Stimulated activated CD4-positive, alpha-beta T cell treated with anti-CD3 and anti-CD28 coated beads, Interleukin-2, amount 100 ng/mL, for 48 hours (primary cell): ENCODE results near the gene FUBP3.
A peak's percentile ranks its signal among the peaks of the same experiment; 100 is the strongest.
"Not testable (repeated sequence)": the region's sequence is repeated elsewhere in the genome, so short reads cannot be mapped to it uniquely, and the experiment has no call there.

Source experiments
- DNase-seq, 2 donors: peaks; one replicate each; pipeline ENCODE4 v3.0.0-alpha.2; 2020

Gene FUBP3

DNA sequence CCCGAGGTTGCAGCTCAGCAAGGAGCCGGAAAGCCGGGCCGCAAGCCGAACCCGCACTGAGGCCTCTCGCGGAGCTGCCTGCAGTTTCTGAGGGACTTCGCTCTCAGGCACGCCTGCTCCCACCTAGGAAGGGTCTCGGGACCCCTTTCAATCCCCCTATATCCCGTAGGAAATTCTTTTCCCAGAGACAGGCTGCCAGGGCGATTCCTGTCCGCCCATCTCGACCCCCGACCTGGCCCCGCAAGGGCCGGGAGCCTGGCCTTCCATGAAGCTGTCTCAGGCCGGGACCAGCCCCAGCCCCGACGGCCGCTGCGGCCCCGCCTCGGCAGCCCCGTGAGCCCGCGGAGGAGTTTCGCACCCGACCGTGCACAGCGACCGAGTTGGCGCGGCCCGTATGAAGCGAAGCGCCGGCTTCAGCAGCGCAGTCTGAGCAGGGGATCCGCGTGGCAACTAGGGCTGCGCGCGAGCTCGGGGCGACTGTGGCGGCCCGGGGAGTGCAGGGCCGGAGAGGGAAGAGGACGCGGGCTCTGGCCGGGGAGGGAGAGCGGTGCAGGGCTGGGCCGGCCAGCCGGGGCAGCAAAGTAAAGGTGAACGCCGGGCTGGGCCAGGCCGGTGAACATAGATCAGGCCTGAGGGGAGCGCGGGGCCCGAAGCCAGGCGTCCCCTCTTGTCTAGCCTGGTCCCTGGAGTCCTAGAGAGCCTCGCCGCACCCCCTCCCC is 84.0 kb downstream of the FUBP3 start:
- no peak for DNase-seq

DNA sequence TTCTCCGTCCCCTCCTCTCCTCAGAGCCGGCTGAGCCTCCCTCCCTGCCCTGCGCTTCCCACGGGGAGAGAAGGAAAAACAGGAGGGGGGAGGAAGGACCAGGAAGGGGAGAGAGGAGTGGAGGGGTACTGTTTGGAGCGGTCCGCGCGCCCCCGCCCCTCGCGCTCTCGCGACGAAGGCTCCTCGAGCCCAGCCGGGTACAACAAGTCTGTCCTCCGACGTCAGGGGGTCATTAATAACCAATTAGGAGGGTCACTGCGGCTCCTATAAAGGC is 84.5 kb downstream of the FUBP3 start:
- DNase-seq: no peak

DNA sequence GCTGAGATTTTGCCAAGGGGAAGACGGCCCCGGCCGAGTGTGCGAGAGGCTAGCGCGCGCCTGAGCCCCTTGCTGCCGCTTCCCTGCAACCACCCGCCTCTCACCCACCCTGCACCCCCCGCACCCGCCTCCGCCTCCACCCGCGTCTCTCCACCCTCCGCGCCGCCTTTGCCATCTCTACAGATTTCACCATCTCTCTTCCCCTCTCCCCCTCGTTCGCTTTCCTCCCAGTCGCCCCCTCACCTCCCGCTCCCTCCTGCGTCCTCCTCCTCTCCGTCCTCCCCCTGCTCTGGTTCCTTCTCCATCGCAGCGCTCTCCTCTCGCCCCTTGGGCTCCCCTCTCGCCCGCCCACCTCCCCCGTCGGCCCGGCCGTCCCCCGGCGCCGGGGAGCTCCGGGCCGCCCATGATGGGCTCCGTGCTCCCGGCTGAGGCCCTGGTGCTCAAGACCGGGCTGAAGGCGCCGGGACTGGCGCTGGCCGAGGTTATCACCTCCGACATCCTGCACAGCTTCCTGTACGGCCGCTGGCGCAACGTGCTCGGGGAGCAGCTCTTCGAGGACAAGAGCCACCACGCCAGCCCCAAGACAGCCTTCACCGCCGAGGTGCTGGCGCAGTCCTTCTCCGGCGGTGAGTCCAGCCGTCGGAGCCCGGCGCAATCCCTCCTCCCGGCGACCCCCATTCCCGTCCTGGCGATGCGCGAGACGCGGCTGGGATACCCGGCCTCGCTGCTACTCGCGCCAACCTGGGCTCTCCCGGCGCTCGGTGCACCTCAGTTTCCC is 85.1 kb downstream of the FUBP3 start, which contains the start of gene PRDM12:
Gene PRDM12, plus strand, starts transcription at position 344 of the 778 bp plus-strand sequence. Its CDS starts 60 bp downstream, at position 404.
- no peak for DNase-seq

DNA sequence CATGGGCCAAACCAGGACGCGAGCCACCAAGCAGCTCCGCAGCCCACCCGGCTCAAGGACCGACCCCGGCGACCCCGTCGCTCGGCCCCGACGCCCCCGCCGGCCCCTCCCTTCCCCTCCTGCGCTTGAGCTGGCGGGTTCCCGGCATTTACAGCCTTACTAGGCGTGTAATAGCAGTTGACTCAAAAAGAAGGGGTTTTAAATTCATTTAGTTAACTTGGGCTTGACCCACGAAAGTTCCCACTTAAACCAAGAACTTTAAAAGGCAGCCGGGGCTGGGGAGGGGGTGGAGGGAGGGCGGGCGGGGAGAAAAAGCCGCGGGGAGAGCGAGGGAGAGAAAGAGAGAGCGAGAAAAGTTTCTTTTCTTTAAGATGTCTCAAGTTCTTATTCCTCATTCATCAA is 85.7 kb downstream of the FUBP3 start:
- DNase-seq: no peak

DNA sequence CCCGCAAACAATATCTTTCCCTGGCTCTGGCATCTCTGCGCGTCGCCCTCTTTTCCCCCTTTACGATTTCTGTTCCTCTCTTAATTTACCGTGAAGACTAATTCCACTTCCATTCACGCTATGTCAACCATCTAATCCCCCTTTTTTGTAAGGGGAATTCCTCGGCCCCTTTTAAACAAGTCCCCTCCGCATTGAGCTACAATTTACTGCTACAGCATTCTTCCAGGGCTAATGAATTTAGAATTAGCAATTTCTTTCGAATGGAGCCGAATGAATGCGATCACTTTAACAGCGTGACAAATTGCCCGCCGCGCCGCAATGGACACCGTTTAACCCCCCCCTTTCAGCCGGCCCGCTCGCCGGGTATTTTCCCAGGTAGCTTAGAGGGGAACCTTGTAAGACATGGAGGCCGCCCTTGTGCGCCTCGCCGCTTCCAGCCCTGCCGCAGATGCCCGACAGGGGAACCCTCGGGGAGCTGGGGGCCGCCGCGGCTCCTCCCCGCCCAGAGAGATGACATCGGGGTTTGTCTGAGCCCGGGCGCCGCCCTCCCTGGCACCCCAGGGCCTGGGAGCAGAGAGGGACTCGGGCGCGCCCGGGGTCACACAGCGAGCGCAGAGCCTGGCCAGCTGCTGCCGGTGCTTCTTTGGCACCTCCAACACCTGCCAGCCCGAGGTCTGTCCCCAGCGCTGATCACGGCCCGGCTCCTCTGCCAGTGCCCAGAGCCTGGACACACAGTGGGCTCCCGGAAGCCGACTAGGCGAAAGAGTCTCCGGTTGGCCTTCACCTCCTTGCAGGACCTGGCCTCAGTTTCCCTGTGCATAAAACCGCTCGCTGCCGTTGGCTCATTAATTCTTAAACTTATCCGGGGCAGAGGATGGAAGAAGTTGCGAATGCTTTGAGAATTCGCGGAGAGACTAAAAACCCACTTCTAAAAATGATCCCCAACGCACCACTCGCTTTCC is 86.3 kb downstream of the FUBP3 start:
- DNase-seq: no peak

DNA sequence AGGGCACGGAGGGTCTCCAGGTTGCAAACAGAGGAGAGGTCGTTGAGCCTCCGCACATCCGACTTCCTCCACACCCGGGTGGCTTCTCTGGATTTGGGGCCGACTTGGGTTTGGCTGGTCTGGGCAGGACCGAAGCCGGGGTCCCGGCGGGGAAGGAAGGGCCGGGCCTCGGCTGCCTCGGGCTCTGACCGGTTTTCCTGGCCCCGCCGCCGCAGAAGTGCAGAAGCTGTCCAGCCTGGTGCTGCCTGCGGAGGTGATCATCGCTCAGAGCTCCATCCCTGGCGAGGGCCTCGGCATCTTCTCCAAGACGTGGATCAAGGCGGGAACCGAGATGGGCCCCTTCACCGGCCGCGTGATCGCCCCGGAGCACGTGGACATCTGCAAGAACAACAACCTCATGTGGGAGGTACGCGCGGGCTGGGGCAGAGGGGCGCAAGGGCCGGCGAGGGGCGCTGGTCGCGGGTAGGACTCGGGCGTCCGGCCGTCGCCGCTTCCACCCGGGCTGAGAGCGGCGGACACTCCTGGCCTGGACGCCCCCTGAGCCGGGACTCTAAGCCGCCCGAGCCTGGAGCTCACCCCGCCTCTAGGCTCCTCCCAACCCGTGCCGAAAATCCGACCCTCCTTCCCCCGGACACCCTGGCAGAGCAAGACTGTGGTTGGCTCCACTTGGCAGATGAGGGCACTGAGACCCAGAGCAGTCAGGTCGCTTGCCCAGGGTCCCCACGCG is 87.2 kb downstream of the FUBP3 start:
- no peak for DNase-seq

DNA sequence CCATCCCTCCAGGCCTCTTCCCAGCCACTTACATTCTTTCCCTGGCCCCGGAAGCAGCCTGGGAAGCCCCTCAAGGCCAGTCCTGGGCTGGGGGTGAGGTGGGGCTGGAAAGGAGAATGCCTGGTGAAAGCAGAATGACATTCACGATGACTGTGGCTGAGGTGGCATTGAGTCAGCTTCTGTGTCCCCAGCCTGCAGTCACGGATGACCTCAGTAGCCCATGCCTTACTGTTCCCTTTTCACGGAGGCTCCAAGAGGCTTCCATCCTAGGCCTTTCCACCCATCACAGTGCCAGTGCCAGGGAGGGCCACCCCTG is 87.7 kb downstream of the FUBP3 start:
- DNase-seq: no peak

DNA sequence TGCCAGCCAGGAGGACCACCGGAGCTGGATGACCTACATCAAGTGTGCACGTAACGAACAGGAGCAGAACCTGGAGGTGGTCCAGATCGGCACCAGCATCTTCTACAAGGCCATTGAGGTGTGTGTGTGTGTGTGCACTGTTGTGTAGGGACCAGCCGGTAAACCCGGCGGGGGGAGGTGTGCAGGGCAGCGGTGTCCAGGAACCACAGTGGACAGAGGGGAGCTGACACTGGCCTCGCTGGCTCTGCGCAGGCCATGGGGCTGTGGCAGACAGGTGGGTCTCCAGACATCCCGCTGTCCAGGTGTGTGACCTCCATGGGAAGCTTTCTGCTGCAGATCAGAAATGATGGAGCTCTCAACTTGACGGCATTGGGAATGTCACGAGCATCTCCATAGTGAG is 88.8 kb downstream of the FUBP3 start:
- DNase-seq: no peak

DNA sequence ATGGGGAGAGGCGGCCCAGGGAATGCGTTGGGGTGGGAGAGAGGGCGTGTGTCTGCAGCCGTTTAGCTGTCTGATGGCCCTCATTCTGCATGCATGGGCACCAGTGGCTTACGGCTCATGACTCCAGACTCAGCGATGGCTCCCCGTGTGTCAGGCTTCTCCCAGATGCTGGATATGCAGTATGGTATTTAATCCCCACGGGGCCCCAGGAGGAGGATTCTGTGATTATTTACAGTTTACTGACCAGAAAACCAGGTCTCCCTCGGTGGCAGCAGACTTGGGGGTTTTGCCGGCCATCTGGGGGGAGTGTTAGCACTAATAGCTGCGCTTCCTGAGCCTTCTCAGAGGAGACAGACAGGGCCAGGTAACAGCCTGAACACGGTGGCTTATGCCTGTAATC is 89.3 kb downstream of the FUBP3 start:
- no peak for DNase-seq

DNA sequence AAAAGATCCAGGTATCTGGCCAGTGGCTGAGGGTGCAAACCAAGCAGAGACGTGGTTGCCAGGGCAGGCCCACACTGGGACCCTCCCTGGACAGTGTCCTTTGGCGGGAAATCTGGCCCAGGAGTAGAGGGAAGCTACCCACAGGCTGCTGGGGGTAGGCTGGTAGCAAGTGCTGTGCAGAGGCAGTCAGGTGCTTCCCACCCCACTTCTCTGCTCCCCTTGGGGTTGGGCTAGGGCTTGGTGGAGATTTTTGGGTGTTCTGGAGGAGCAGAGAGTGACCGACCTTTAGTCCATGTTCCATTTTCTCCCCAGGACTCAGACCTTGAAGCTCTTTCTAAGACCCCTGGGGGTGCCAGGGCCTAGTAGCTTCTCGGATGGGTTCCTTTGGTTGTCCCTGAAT is 90.6 kb downstream of the FUBP3 start:
- DNase-seq: no peak

DNA sequence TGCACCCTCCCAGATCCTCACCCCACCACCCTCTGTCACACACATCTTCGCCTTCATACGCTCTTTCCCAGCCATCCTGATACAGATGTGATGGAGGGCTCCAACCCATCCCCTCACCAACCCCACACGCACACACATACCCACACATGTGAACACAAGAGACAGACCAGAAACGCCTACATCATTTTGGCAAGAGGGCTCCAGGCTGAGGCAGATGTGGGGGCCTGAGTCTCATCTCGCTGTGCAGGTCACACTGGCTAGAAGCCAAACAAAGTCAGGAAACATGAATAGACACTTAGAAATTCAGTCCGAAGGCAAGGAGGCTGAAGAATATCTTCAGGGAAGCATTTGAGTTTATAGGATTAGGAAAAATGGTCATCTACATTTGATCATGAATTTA is 91.3 kb downstream of the FUBP3 start:
- DNase-seq: no peak

DNA sequence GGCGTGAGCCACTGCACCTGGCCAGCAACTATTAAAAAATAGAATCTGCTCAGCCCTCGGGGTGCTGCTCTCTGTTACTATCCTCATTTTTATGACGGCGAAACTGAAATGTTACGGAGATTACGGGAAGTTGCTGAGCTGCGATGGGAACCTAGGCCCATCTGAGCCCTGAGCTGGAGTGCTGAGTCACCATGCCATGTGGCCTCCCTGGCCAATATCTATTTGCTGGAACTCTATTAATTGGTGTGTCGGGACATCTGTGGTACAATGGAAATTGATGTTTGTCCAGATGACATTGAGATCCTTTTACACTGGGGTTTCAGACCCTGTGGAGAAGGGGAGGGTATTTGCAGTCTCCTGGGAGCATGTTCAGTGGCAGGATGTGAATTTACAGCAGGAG is 93.1 kb downstream of the FUBP3 start:
- DNase-seq: no peak

DNA sequence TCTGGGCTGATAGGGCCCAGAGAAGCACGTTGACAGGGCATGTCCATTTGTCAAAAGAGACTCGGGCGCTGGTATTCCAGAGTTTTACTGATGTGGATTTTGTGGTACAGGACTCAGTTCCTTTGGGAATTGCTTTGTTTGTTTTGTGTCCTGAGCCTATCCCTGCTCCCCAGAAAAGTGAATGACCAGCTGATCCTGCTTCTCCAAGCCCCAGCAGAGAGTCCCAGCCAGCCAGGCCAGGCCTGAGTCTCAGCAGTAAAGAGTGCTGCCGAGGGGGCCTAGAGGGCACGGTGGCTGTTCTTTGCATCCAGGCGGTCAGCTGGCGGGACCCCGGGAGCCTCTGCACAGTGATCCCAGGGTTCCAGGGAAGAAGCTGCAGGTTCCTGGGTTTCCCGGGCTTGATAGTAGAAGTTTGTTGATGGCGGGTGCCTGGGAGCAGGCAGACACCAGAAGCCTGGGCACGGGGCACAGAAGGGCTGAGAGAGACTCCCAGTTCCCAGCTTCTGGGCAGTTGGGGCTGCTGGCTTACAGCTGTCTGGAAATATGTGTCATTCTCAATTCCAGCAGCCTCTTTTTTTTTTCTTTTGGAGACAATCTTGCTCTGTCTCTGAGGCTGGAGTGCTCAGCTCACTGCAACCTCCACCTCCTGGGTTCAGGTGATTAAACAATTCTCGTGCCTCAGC is 93.7 kb downstream of the FUBP3 start:
- no peak for DNase-seq

DNA sequence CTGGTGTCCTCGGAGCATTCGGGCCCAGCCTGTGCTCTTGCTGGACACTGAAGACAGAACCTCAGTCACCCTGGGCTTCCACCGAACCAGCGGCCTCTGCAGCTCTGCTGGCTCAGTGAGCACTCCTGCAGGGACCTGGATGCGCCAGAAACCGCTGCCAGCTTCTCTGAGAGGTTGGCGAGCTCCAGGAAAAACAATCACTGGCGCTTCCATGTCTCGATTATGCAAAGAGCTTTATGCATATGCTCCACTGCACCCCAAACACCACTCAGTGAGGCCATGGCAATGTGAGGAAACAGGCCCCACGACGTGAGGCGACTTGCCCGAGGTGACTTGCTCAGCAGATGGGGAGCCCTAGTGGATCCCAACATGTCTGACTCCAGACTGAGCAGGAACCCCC is 96.0 kb downstream of the FUBP3 start:
- no peak for DNase-seq

DNA sequence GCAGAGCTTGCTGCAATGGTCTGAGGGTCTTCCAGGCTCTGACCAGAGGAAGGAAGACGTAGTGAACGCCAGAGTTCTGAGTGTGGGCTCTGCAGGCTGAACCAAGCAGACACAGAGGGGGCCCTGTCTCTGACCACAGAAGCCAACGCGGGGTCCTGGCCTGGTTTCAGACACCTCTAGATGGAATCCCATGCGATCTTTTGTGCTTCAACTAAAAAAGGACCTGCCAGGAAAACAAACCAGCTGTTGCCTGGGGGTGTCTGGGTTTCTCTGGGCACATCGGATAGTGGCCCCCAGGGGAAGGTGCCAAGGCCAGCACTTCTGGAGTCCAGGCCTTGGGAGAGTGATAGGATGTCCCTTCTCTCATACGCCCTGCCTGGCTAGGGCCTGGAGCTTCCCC is 97.9 kb downstream of the FUBP3 start:
- no peak for DNase-seq

DNA sequence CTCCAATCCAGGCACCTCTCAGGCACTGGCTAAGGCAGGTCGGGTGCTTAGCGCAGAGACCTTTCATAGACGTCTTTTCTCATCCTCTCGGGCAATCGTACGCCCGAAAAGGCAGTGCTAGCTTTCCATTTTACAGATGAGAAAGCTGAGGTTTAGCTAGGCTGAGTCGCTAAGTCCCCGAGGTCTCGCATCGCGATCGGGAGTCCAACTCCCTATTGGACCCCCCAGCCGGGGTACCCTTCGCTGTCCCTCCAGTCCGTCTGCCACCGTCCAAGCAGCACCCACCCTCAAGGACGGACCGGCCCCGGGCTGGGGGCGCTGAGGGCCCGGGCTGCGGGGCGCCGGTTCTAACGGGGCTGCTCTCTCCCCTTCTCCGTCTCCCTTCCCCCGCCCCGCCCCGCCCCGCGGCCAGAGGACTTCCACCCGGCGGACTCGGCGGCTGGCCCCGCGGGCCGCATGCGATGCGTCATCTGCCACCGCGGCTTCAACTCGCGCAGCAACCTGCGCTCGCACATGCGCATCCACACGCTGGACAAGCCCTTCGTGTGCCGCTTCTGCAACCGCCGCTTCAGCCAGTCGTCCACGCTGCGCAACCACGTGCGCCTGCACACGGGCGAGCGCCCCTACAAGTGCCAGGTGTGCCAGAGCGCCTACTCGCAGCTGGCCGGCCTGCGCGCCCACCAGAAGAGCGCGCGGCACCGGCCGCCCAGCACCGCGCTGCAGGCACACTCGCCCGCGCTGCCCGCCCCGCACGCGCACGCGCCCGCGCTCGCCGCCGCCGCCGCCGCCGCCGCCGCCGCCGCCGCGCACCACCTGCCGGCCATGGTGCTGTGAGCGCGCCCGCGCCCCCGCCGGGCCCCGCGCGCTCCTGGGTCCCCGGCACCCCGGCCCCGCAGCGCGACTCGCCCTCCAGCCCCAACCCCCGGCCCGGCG is 101.7 kb downstream of the FUBP3 start:
- peak; percentile 57 to 62 for DNase-seq

DNA sequence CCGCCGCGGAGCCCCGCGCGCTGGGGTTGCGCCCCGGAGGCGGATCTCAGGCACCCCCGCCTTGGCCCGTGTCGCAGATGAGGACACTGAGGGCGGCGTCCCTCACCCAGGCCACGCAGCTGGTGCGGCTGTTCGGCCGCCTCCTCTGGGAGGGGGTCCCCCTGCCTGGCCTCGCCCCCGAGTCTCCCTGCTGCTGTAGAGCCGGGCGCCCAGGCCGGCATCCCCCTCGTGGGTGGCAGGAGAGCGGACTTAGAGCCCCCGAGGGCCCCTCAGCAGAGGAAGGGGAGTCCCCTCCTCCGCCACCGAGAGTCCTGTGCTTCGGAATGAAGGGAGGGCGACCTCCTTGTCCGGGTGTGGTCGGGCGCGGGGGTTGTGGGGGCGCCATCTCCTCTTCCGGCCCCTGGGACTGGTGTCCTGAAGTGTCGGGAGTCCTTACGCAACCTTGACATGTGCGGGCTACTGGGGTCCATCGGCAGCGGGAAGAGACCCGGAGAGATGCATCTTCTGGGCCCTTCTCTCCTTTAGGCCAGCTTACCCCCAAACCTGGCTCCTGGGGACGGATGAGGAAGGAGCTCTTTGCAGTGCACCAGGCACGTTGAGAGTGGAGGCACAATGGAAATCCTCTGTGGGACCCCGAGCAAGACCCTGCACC is 102.5 kb downstream of the FUBP3 start:
- no peak for DNase-seq

DNA sequence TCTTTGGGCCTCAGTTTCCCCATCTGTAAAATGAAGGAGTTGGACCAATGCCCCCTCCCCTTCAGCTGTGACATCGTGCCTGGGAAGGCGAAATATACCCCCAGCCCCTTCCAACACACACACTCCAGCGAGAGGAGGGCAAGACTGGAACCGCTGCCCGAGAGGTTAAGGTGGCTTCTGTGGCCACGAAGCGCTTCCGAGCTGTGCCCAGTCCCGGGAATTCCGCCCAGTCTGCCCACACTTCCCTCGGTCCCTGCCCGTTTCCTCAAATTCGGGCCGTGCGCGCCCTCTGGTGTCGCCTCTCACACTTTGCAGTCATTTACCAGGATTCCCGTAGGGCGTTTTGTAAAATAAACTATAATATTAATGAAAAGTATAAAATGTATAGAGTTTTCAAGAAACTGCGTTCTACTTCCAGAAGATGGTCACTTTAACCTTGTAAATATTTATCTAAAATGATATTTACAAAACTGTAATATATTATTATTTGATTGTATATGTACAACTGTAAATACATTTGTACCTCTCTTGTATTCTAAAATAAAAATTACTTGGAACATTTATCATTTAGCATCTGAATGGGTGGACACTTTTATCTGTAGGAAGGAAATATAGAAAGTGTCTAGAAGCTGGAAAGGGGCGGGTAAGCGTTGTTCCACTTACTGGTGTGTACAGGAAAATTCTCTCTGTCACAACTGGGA is 103.2 kb downstream of the FUBP3 start:
- DNase-seq: peak; percentile 52 to 55

DNA sequence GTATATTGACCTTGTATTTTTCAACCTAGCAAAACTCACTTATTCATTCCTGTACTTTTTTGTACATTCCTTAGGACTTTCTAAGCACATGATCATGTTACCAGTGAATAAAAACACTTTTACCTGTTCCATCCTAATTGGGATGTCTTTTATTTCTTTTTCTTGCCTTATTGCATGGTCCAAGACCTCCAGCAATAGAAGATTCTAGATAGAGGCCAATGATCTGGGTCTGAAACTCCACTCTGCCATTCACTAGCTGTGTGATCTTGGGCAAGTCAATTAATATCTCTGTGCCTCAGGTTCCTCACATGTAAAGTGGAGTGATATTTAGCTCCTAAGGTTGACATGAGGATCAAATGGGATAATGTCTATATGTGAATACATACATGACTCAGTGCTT is 105.7 kb downstream of the FUBP3 start:
- no peak for DNase-seq

DNA sequence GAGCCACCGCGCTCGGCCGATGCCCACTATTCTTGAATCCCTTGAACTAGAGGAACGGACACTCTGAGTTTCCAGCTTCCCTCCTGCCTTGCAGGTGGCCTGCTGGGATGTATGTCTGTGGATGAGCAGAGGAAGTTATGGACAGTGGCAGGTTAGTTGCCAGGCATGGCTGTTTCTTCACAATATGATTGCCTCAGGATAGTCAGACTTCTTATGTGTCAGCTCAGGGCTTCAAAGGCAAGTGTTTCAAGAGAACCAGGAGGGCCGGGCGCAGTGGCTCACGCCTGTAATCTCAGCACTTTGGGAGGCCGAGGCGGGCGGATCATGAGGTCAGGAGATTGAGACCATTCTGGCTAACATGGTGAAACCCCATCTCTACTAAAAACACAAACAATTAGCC is 106.6 kb downstream of the FUBP3 start:
- not testable (repeated sequence) for DNase-seq
